Measurements from ENCODE around the gene PRKAG2. TPM values are rescaled to one million over a fixed set of nuclear protein-coding genes. Genes with fewer than 3 reads are reported as not detected.

PRKAG2 gene
- polyA plus RNA-seq, 1 of the 3 experiments (the other 2 are of a cell fraction) = 51.6 TPM

GRCh38 chr7:151866761-151867655 lies 9.9 kb downstream of the PRKAG2 start:
- Histone ChIP-seq H3K27me3 (ENCODE audit: insufficient read depth) (peaks cover 30% of the 10 kb centered on the region), H3K79me2 (ENCODE audit: insufficient read depth) (no peaks in the 10 kb centered on the region), H3K9ac (no peak overlapping the region), H3K4me3 (ENCODE audit: low read depth in 2 of 2, low read length in 1 of 2) (no peak overlapping the region), H3K36me3 (replicated peaks in 1 of 2; ENCODE audit: control insufficient read depth in 1 of 2, insufficient read depth in 2 of 2, low read length in 1 of 2) (no peaks in the 10 kb centered on the region), H3K27ac (ENCODE audit: low read depth in 2 of 2, low read length in 1 of 2) (peak overlapping the region in 1 of 2 experiments; percentile 79; a peak in 1 of 4 replicates), H3K4me2 (no peak overlapping the region), H3K9me2 (no peaks in the 10 kb centered on the region), H2AFZ (ENCODE audit: low read depth) (no peak overlapping the region), H3F3A (replicated peaks; ENCODE audit: insufficient read depth) (no peaks in the 10 kb centered on the region), H3K4me1 (ENCODE audit: control insufficient read depth in 1 of 2, insufficient read depth in 2 of 2, low read depth in 1 of 2, low read length in 1 of 2) (peaks cover 0 to 22% of the 10 kb centered on the region in 2 experiments; a peak in 1 of 4 replicates), H3K9me3 (no peaks in the 10 kb centered on the region), H4K20me1 (ENCODE audit: insufficient read depth) (no peaks in the 10 kb centered on the region)
- ChIA-PET CTCF (interaction anchor here (1.4 kb wide), 1 partner anchor 84 kb away, joined by 5 read pairs; no protein-coding TSS in a partner anchor), POLR2A (no interaction called here)
- TF ChIP-seq USF1 (IDR thresholded peaks at IDR 0.05; ENCODE audit: borderline replicate concordance, low read depth) (no peak), PBX3 (IDR thresholded peaks at IDR 0.05) (no peak), ELF1 (IDR thresholded peaks at IDR 0.05) (no peak), JUND (IDR thresholded peaks at IDR 0.05) (no peak), YY1 (IDR thresholded peaks at IDR 0.05; ENCODE audit: low read depth) (no peak), TAF1 (IDR thresholded peaks at IDR 0.05; ENCODE audit: borderline replicate concordance, low read depth, low read length) (no peak), FOXM1 (IDR thresholded peaks at IDR 0.05; ENCODE audit: low read depth) (no peak), MEF2A (IDR thresholded peaks at IDR 0.05; ENCODE audit: borderline replicate concordance, low read depth) (no peak), FOXJ3 (CRISPR knock-in tag; IDR thresholded peaks at IDR 0.05) (no peak), GABPA (IDR thresholded peaks at IDR 0.05; ENCODE audit: low read depth) (no peak), CTCF (IDR thresholded peaks at IDR 0.05) (no peak), IRF3 (IDR thresholded peaks at IDR 0.05; ENCODE audit: low read depth, low read length) (no peak), MAX (IDR thresholded peaks at IDR 0.05; ENCODE audit: low read depth) (no peak), FOSL2 (IDR thresholded peaks at IDR 0.05; ENCODE audit: borderline replicate concordance, low read depth) (no peak), SIN3A (IDR thresholded peaks at IDR 0.05; ENCODE audit: borderline replicate concordance, low read depth, low read length) (no peak)
- 77% methylated on average over 16 of the region's 18 CpGs for WGBS (ENCODE audit: low lambda C conversion rate)
- no peak for DNase-seq
